G401 (cell line): Measurements from ENCODE around the gene KDM6A. TPM values are rescaled to one million over a fixed set of nuclear protein-coding genes. Genes with fewer than 3 reads are reported as not detected.
"Not testable (repeated sequence)": the region's sequence is repeated elsewhere in the genome, so short reads cannot be mapped to it uniquely, and the experiment has no call there.

Experiments
- DNase-seq: peaks from one replicate; pipeline ENCODE4 v3.0.0-alpha.2; 2015; ENCODE audit warnings: low spot score
- in situ Hi-C: cut with HindIII; loops from 2 replicates; pipeline ENCODE4 v1.10.0; 2016; ENCODE audit warnings: low sequenced_read_pairs, mixed read lengths
- total RNA-seq: library from RNA; depleted of rRNA; stranded (reverse); fragments of >200 nt; shearing (Covaris generic); gene quantifications from 2 replicates; pipeline ENCODE4 v1.2.3, GENCODE V29; 2014

The KDM6A gene
- total RNA-seq, 1 experiment from 2014 or later, result 17.3 TPM

GRCh38 chrX:45031830-45032378, 158.9 kb downstream of the KDM6A start:
- in situ Hi-C loops, result no loop called here
- DNase-seq, result no peak

DNA sequence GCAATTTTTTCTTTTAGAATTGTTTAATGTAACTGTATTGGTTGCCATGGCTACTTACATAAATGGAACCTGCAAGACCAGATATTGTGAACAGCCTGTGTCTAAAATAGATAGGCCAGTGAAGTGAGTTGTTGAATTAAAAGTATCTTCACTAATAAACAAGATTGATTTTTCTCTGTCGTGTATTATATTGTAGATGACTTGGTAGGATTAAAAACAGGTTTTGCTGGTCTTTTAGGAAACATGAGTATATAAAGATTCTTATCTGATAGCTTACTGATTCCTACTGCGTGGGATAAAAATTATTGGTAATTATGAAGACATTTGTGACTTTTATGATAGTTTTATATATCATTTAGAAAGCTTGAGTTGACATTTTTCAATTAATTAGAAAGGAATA, 162.1 kb downstream of the KDM6A start:
- in situ Hi-C loops, result no loop called here
- no peak for DNase-seq

DNA sequence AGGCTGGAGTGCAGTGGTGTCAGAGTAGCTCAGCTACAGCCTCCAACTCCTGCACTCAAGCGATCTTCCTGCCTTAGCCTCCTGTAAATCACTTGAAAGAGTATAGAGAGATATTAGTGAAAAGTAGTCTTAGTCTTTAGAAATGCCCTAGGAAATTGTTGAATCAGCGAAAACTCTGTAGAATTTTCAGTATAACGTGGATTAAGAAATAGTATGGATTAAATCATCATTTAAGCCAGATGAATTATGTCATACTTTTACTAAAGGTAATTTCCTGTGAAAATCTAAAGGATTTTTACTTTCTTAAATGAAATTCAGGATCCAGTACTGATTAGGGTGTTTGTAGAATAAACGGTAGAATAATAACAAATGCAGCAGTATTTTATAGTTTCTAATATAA, 163.2 kb downstream of the KDM6A start:
- DNase-seq, result no peak
- in situ Hi-C loops, result no loop called here

GRCh38 chrX:45040137-45040536, 167.1 kb downstream of the KDM6A start:
- in situ Hi-C loops, DNase-seq: not testable (repeated sequence)

DNA sequence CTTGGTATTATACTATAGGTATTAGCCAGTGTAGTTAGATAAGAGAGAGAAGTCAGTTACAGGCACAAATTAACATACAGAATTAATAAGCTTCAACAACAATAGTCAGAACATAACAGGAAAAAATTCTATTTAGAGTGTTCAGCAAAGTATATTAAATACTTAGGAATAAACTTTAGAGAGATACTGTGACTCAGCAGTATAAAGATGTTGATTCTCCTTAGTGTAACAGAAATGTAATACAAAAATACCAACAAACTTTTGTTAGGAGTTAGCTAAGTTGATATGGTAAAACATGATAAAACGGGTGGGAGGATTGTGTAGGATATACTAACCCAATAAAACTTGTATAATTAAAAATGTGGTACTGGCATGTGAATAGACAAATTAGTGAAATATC, 173.4 kb downstream of the KDM6A start:
- no peak for DNase-seq
- in situ Hi-C loops, result no loop called here

- DNase-seq, result no peak
- in situ Hi-C loops, result no loop called here
Measured at GRCh38 chrX:45050558-45050957, 177.6 kb downstream of the KDM6A start.

DNA sequence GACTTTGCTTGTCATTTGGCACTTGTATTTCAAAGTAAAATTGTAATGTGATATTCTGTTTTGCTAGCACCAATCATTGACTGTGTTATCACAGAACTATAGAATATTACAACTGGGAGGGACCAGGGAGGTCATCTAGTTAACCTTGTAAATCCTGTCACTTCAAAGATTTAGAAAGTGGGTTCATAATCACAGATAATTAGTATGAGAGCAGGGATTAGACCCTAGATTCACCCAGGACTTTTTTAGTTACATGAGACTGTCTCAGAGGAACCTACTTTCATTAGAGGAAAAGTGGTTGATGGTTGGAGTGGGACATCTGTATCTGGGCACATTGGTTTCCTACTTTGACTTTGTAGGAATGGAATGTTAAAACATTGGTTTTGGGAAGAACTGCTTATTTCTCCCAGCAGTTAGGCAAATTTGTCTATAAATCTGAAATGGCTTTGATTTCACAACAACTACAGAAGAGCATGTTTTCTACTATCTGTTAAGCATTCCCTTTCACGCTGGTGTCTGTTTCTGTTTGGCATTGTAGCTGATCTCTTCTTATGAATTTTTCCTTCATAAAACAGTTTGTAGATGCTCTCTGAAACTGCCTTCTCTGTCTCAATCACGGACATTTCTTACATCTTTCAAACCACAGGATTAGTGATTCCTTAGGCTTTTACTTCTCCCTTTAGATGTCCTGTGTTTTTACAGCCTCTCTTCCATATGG, 183.6 kb downstream of the KDM6A start:
- in situ Hi-C loops, result no loop called here

DNA sequence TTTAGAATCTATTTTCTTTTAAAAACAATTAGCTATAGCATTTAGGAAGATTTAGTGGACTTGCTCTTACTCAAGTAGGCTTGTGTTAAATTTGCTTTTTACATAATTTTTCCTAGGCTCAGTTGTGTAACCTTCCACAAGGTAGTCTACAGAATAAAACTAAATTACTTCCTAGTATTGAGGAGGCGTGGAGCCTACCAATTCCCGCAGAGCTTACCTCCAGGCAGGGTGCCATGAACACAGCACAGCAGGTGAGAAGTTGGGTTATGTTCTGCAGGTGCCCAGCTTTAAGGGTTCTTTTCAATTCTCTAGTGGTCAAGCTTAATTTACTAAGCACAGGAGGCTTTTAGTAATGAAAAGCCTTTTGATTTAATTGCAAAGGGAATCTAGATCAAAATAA, 186.9 kb downstream of the KDM6A start:
- DNase-seq, result peak; percentile 19
- in situ Hi-C loops, result not testable (repeated sequence)

More for the DNA sequence above, 183.6 kb downstream of the KDM6A start:
- peak; percentile 22 for DNase-seq

DNA sequence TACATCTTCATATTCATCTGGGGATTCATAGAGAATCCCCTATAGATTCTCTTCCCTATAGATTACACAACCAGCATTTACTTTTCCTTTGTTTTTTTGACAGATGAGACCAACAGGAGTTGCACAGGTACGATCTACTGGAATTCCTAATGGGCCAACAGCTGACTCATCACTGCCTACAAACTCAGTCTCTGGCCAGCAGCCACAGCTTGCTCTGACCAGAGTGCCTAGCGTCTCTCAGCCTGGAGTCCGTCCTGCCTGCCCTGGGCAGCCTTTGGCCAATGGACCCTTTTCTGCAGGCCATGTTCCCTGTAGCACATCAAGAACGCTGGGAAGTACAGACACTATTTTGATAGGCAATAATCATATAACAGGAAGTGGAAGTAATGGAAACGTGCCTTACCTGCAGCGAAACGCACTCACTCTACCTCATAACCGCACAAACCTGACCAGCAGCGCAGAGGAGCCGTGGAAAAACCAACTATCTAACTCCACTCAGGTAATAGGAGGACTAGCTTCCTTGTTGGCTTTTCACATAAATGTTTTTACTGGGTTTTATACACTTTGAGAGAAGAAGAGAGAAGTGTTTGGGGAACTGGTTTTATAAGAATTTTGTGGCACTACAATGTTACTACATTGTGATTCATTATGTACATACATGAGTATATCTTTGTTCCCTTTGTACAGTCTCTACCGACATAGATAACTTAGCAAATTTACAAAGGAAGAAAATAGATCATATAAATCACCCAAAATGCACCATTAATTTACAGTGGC, 190.5 kb downstream of the KDM6A start:
- in situ Hi-C loops, result no loop called here

DNA sequence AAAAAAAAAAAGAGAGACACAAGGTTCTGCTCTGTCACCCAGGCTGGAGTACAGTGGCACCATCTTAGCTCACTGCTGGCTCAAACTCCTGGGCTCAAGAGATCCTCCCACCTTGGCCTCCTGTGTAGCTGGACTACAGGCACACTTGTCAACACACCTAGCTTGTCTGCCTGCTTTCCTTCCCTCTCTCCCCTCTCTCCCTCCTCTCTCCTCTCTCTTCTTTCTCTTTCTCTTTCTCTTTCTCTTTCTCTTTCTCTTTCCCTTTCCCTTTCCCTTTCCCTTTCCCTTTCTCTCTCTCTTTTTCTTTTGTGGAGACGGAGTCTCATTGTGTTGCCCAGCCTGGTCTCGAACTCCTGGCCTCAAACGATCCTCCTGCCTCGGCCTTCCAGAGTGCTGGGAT, 195.6 kb downstream of the KDM6A start:
- in situ Hi-C loops, result no loop called here
- DNase-seq, result no peak

More for the DNA sequence above, 190.5 kb downstream of the KDM6A start:
- peak; percentile 16 for DNase-seq

GRCh38 chrX:45070116-45071007, 197.4 kb downstream of the KDM6A start:
- in situ Hi-C loops, result no loop called here
- peak; percentile 62 for DNase-seq

DNA sequence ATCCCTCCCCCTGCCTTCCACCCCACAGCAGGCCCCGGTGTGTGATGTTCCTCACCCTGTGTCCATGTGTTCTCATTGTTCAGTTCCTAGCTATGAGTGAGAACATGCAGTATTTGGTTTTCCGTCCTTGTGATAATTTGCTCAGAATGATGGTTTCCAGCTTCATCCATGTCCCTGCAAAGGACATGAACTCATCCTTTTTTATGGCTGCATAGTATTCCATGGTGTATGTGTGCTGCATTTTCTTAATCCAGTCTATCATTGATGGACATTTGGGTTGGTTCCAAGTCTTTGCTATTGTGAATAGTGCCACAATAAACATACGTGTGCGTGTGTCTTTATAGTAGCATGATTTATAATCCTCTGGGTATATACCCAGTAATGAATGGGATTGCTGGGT, 200.0 kb downstream of the KDM6A start:
- in situ Hi-C loops, DNase-seq: not testable (repeated sequence)

DNA sequence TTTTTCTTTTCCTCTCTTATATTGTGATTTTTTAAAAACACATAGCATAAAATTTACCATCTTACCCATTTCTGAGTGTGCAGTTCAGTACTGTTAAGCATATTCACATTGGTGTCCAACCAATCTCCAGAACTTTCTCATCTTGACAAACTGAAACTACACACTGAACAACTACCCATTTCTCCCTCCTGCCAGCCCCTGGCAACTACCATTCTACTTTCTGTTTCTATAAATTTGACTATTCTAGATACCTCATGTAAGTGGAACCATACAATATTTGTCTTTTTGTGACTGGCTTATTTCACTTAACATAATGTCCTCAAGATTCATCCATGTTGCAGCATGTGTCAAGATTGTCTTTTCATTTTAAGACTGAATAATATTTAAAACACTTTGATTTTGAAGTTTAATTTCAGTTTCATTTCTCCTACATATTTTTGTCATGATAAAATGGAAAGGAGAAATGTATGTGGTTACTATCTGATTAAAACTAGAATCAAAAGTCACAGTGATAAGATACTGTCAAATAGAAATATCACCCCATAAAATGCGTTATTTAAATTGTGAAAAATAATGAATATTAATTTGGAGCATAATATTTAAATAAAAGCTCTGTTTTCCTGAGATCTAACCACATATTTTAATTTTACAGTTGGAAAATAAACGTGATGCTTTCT, 204.9 kb downstream of the KDM6A start:
- in situ Hi-C loops, result no loop called here
- DNase-seq, result no peak

- no peak for DNase-seq
- in situ Hi-C loops, result no loop called here
Measured at GRCh38 chrX:45083314-45083713, 210.3 kb downstream of the KDM6A start.

DNA sequence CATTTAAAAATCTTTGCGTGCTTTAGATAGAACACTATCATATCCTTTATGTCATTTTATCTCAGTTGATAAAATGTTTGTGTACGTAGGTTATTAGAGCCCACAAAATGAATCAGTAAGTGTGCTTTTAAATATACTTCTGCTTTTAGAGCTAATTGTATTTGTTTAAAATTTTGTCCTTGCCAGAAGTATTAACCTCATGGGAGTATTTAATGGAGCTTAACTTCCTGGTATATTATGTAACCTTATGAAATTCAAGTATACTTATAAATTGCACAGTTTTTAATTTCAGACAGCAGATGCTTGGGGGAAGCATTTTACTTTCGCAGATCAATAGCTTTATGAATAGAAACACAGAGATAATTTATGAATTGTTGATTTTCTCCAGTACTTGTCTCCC, 237.5 kb downstream of the KDM6A start:
- no peak for DNase-seq
- in situ Hi-C loops, result no loop called here

- in situ Hi-C loops, result no loop called here
- DNase-seq, result no peak
Measured at GRCh38 chrX:45126158-45126557, 253.2 kb downstream of the KDM6A start.

GRCh38 chrX:45128896-45129454, 256.0 kb downstream of the KDM6A start:
- in situ Hi-C loops, result no loop called here

DNA sequence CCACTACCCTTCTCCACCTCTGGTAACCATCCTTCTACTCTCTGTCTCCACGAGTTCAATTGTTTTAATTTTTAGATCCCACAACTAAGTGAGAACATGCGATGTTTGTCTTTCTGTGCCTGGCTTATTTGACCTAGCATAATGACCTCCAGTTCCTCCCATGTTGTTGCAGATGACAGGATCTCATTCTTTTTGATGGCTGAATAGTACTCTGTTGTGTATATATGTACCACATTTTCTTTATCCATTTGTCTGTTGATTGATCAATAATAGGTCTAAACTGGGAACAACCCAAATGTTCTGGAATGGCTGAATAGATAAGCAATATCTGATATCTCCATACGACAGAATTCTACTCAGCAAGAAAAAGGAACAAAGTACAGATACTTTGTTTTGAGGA, 260.5 kb downstream of the KDM6A start:
- DNase-seq, result no peak
- in situ Hi-C loops, result no loop called here

More at GRCh38 chrX:45128896-45129454, 256.0 kb downstream of the KDM6A start:
- no peak for DNase-seq
